OCI-LY1 (cell line): Measurements from ENCODE around the gene INO80E.

ENCODE experiments used
- H2AFZ ChIP-seq: fragments of 200-600 bp; sonication (generic), shearing (Covaris generic); 2 replicates; pipeline ENCODE4 v1.6.0; 2014; ENCODE audit warnings: antibody characterized with exemption, mild to moderate bottlenecking, low read length
- H3F3A ChIP-seq: fragments of 200-600 bp; sonication (generic), shearing (Covaris generic); 2 replicates; pipeline ENCODE4 v1.6.0; 2014; ENCODE audit warnings: mild to moderate bottlenecking, antibody characterized with exemption, low read length, moderate library complexity; ENCODE audit not compliant: insufficient read depth
- H3K27ac ChIP-seq: fragments of 200-600 bp; sonication (generic); 2 replicates; pipeline ENCODE4 v1.5.1; 2014; ENCODE audit warnings: low read length, mixed run types, mild to moderate bottlenecking, low read depth; ENCODE audit not compliant: poor library complexity, severe bottlenecking
- H3K27me3 ChIP-seq: fragments of 200-600 bp; sonication (generic); 2 replicates; pipeline ENCODE4 v1.6.0; 2014; ENCODE audit warnings: antibody characterized with exemption, mild to moderate bottlenecking, low read length, moderate library complexity; ENCODE audit not compliant: insufficient read depth
- H3K36me3 ChIP-seq: fragments of 200-600 bp; sonication (generic); 2 replicates; pipeline ENCODE4 v1.6.1; 2014; ENCODE audit warnings: mild to moderate bottlenecking, antibody characterized with exemption, low read length, moderate library complexity, mixed read lengths; ENCODE audit not compliant: insufficient read depth
- H3K4me1 ChIP-seq: fragments of 200-600 bp; sonication (generic); 2 replicates; pipeline ENCODE4 v1.5.1; 2014; ENCODE audit warnings: mild to moderate bottlenecking, low read length, moderate library complexity; ENCODE audit not compliant: insufficient read depth, severe bottlenecking
- H3K4me2 ChIP-seq: fragments of 200-600 bp; sonication (generic), shearing (Covaris generic); 2 replicates; pipeline ENCODE4 v1.6.1; 2014; ENCODE audit warnings: low read length
- H3K4me3 ChIP-seq: fragments of 200-600 bp; sonication (generic); 2 replicates; pipeline ENCODE4 v1.5.1; 2014; ENCODE audit warnings: low read length, low read depth, mild to moderate bottlenecking, mixed read lengths; ENCODE audit not compliant: poor library complexity, severe bottlenecking
- H3K79me2 ChIP-seq: fragments of 200-600 bp; shearing (Covaris generic); 2 replicates; pipeline ENCODE4 v1.6.1; 2016; ENCODE audit warnings: mixed run types, low read length, mixed read lengths; ENCODE audit not compliant: insufficient read depth
- H3K9ac ChIP-seq: fragments of 200-600 bp; sonication (generic), shearing (Covaris generic); 2 replicates; pipeline ENCODE4 v1.6.1; 2014; ENCODE audit warnings: mild to moderate bottlenecking, low read length, mixed read lengths
- H3K9me2 ChIP-seq: fragments of 200-600 bp; sonication (generic), shearing (Covaris generic); 2 replicates; pipeline ENCODE4 v1.6.1; 2014; ENCODE audit warnings: low read depth, mild to moderate bottlenecking, low read length, mixed read lengths
- H3K9me3 ChIP-seq: fragments of 200-600 bp; shearing (Covaris generic); 2 replicates; pipeline ENCODE4 v1.6.1; 2014; ENCODE audit warnings: low read length, mixed read lengths
- H4K20me1 ChIP-seq: fragments of 200-600 bp; sonication (generic), shearing (Covaris generic); 2 replicates; pipeline ENCODE4 v1.6.0; 2016; ENCODE audit warnings: mild to moderate bottlenecking, low read length; ENCODE audit not compliant: insufficient read depth
- EZH2 ChIP-seq: fragments of 200-600 bp; sonication (generic), shearing (Covaris generic); IDR thresholded peaks from 2 replicates; pipeline ENCODE4 v1.8.0; 2017; ENCODE audit warnings: borderline replicate concordance, mixed run types, mild to moderate bottlenecking, antibody characterized with exemption, low read length, moderate library complexity, mixed read lengths
- TF ChIP-seq, protein P1 (sequence below): fragments of 200-600 bp; sonication (generic), shearing (Covaris generic); IDR thresholded peaks from 2 replicates; pipeline ENCODE4 v1.5.1; 2017; ENCODE audit warnings: mild to moderate bottlenecking, antibody characterized with exemption, low read length, moderate library complexity, mixed read lengths

Gene INO80E

DNA sequence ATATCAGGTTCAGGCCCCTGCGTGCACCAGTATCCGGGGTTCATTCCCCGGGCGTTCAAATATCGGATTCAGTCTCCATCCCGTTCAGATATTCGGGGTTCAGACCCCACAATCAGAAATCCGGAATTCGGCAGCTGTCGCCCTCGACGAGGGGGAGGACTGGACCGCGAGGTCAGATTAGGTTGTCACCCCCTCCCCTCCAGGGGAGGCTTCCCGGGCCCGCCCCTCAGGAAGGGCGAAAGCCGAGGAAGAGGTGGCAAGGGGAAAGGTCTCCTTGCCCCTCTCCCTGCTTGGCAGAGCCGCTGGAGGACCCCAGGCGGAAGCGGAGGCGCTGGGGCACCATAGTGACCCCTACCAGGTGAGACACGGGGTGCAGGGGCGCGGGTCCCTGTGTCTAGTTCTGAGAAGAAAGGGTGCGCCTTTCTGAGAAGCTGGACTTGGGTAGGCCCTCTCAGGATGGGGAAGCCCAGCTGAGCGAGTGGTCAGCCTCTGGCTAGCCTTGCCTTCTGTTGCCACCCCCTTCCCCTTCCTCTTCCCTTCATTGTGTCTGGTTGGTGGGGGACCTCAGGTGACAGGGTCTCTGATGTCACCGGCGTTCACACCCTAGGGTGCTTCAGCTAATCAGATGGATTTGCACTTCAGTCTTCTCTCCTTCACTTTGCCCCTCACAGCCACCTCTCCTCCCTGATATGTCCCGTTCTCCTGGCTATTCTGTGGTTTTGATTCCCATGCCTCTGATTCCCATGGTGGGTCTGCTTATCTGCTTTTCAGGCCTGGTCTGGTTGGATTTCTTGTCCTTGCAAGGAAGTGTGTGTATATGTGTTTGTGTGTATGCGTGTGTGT is 21.5 kb upstream of the INO80E start:
- Histone ChIP-seq H3K36me3 (peaks cover 27% of the 10 kb centered on the region), H3K4me1 (peaks cover 25% of the 10 kb centered on the region), H3K27ac (peak overlapping the region; percentile 46), H3K9ac (peak overlapping the region; percentile 95), H2AFZ (no peak overlapping the region), H3K4me3 (peak overlapping the region; percentile 85), H3F3A (no peaks in the 10 kb centered on the region; the same call in 1 of the 2 replicates), H3K79me2 (peaks cover 11% of the 10 kb centered on the region), H3K27me3 (no peaks in the 10 kb centered on the region), H3K9me3 (no peaks in the 10 kb centered on the region), H3K4me2 (peak overlapping the region; percentile 93), H3K9me2 (no peaks in the 10 kb centered on the region), H4K20me1 (no peaks in the 10 kb centered on the region)
- no peak for TF ChIP-seq EZH2
- TF ChIP-seq, protein P1, sequence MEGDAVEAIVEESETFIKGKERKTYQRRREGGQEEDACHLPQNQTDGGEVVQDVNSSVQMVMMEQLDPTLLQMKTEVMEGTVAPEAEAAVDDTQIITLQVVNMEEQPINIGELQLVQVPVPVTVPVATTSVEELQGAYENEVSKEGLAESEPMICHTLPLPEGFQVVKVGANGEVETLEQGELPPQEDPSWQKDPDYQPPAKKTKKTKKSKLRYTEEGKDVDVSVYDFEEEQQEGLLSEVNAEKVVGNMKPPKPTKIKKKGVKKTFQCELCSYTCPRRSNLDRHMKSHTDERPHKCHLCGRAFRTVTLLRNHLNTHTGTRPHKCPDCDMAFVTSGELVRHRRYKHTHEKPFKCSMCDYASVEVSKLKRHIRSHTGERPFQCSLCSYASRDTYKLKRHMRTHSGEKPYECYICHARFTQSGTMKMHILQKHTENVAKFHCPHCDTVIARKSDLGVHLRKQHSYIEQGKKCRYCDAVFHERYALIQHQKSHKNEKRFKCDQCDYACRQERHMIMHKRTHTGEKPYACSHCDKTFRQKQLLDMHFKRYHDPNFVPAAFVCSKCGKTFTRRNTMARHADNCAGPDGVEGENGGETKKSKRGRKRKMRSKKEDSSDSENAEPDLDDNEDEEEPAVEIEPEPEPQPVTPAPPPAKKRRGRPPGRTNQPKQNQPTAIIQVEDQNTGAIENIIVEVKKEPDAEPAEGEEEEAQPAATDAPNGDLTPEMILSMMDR: no peak

DNA sequence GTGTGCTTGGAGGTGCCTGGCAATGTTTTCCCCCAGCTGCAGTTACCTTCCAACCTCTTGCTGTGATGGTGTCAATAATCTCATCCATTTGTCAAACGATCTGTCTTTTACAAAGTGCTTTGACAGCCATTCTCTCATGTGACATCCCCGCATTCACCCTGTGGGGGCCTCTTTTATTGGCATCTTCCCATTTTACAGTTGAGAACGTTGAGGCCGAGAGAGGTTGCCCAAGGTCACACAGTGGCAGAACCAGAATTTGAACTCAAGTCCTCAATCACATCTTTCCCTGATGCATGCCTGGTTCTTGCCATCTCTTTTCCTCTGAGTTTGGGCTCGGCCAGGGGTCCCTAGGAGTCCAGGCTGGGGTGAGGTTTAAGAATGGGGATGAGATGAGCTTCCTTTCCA is 20.9 kb upstream of the INO80E start:
- H3K9me3 ChIP-seq: no peaks in the 10 kb centered on the region
- H2AFZ ChIP-seq: no peak overlapping the region
- TF ChIP-seq, protein P1: no peak
- no peak for TF ChIP-seq EZH2
- H3K4me1 ChIP-seq: peaks cover 25% of the 10 kb centered on the region
- peak overlapping the region; percentile 46 for H3K27ac ChIP-seq
- H3K9me2 ChIP-seq: no peaks in the 10 kb centered on the region
- H3K4me2 ChIP-seq: peak overlapping the region; percentile 93
- no peaks in the 10 kb centered on the region for H3K27me3 ChIP-seq
- H3F3A ChIP-seq: no peaks in the 10 kb centered on the region; the same call in 1 of the 2 replicates
- H3K9ac ChIP-seq: peak overlapping the region; percentile 95
- peaks cover 34% of the 10 kb centered on the region for H3K36me3 ChIP-seq
- no peaks in the 10 kb centered on the region for H4K20me1 ChIP-seq
- H3K4me3 ChIP-seq: peak overlapping the region; percentile 85
- H3K79me2 ChIP-seq: peaks cover 11% of the 10 kb centered on the region

DNA sequence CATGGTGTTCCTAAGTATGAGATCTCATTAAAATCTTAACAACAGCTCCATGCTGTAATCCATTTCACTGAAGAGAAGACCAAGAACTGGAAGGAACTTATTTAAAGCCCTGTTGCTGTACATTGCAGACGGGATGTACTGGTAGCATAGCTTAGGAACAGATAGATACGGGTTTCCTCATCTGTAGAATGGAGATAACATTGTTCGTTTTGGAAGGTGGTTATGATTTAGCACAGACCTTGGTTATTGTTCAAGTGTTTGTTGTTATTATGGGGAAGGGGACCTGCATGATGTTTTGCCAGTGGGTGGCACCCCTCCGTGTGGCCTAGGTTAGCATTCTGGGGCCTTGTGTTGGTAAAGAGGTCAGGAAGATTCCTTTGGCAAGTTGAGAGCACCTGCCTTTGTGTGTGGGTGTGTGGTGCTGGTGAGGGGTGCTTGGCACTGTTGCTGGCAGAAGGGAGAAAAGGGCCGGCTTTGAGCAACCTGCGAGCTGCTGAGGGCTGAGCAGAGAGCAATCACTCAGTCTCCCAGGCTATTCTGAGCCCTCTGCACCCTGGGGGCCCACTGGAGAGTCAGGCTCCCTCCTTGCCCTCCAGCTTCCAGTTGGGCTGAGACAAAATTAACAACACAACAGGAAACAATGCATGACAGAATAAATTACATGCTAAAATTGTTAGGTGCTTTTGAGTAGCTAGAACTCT is 20.1 kb upstream of the INO80E start:
- no peaks in the 10 kb centered on the region for H3K9me2 ChIP-seq
- H3K4me2 ChIP-seq: peak overlapping the region; percentile 93
- no peak for TF ChIP-seq EZH2
- TF ChIP-seq, protein P1: no peak; the same call in 1 of the 2 replicates
- H3K27me3 ChIP-seq: no peaks in the 10 kb centered on the region
- H3K4me3 ChIP-seq: peak overlapping the region; percentile 85
- peaks cover 11% of the 10 kb centered on the region for H3K79me2 ChIP-seq
- no peak overlapping the region for H2AFZ ChIP-seq
- peaks cover 25% of the 10 kb centered on the region for H3K4me1 ChIP-seq
- peaks cover 42% of the 10 kb centered on the region for H3K36me3 ChIP-seq
- no peaks in the 10 kb centered on the region for H4K20me1 ChIP-seq
- H3K9ac ChIP-seq: peak overlapping the region; percentile 95; the same call in 1 of the 2 replicates
- no peaks in the 10 kb centered on the region; the same call in 1 of the 2 replicates for H3F3A ChIP-seq
- peak overlapping the region; percentile 46 for H3K27ac ChIP-seq
- H3K9me3 ChIP-seq: no peaks in the 10 kb centered on the region
